GM19351 (cell line): ENCODE data around the gene SMARCD2.
"Not testable (repeated sequence)": the region's sequence is repeated elsewhere in the genome, so short reads cannot be mapped to it uniquely, and the experiment has no call there.

Experiments used
- ATAC-seq: cut with Tn5 transposase; IDR thresholded peaks from one replicate; pipeline ENCODE4 v1.9.1; 2021; ENCODE audit warnings: mild to moderate bottlenecking, moderate library complexity; ENCODE audit not compliant: unreplicated experiment

Gene SMARCD2

GRCh38 chr17:63842540-63843386, at the start of gene SMARCD2:
TSS of gene SMARCD2 (minus strand) at chr17:63842685. CDS start at chr17:63842674, 11 bp downstream.
- ATAC-seq: peak; percentile 73

DNA sequence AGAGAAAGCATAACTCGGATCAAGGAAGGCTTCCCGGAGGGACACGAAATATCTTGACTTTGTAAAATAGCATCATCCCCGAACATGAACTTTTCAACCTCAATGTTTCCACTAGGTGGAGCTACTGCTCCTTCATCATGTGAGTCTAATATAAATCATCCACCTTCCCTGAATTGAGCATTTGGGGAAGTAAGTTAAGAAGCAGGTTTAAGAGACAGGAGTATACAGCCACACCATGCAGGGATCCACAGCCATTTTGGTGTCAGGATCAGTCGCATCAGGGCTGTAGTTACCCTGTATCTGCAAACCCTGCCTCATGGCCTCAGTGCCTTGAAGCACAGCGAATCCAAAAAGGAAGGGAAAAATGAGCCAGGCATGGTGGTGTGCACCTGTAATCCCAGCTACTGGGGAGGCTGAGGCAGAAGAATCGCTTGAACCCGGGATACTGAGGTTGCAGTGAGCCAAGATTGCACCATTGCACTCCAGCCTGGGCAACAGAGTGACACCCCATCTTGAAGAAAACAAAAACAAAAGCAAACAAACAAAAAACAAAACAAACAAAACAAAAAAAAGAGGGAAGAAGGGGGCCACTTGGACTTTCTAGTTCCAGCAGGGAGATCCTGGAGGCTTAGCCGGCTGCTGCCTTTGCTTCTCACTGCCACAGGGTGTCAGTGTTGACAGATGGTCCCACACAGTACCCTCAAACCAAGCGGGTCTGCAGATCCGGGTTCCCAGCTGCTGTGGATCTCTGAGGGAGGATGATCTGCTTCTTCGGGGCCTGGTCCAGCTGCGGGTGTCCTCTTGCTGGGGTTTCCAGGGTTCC, 46.8 kb upstream of the SMARCD2 start:
- ATAC-seq: not testable (repeated sequence)

- ATAC-seq: not testable (repeated sequence)
Measured at GRCh38 chr17:63885119-63885518, 42.6 kb upstream of the SMARCD2 start.

- ATAC-seq: not testable (repeated sequence)
Measured at GRCh38 chr17:63882626-63883126, 40.2 kb upstream of the SMARCD2 start.

DNA sequence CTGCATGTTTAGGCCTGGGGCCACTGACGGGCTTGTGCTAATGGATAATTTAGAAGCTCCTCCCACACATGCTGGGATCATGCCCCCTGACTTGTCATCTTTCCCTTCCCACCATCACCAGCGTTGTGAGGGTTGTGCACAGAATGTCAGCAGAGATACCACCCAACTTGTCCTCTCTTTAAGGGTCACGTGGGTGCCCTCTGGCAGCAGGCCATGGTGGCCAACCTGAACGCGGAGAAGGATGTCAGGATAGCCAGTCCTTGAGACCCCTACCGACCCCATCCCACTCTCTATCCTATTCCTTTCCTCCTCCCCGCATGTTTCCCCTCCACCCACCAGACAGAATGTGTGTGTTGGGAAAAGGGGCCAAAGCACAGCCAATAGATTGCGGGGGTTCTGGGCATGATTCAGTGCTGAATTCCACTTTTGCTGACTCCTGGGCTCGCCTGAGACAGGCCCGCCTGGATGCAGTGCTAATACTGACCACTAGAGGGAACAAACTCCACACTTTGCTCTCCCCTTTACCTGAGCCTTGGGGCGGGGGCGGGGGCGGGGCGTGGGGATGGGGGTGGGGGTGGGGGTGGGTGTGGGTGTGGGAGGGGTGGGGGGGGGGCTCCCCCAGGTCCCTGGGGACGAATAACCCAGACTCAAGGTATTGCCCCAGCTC, 39.6 kb upstream of the SMARCD2 start, which contains the start of gene GH2:
Gene GH2, minus strand, starts transcription at position 10 of the 667 bp plus-strand sequence. CDS start 143 bp downstream, outside the sequence.
- no peak for ATAC-seq

- not testable (repeated sequence) for ATAC-seq
Measured at GRCh38 chr17:63881337-63881736, 38.9 kb upstream of the SMARCD2 start.

DNA sequence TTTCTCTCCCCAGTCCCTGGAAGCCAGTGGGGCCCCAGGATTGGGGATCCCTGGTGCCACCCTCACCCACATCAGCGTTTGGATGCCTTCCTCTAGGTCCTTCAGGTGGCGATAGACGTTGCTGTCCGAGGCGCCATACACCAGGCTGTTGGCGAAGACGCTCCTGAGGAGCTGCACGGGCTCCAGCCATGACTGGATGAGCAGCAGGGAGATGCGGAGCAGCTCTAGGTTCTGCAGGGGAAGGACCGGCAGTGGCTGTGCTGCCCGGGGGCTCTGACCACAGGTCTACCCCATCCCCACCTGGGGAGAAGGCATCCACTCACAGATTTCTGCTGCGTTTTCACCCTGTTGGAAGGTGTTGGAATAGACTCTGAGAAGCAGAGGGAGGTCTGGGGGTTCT, 38.2 kb upstream of the SMARCD2 start:
- ATAC-seq: no peak

GRCh38 chr17:63878413-63878812, 35.9 kb upstream of the SMARCD2 start:
- not testable (repeated sequence) for ATAC-seq

DNA sequence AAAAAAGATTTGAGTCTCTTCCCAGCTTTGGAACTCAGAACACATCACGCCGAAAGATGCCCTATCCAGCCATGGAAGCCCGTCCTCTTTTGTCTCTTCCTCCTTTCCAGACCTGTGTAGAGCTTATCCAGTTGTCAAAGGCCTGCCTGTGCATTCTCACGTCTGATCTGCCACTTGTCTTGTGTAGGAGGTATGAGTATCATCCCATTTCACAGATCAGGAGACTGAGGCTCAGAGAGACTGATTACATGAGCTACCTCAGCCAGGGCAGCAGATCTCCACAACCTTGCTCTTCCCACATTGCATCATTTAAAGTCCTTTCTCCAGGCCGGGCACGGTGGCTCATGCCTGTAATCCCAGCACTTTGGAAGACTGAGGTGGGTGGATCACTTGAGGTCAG, 32.2 kb upstream of the SMARCD2 start:
- not testable (repeated sequence) for ATAC-seq

DNA sequence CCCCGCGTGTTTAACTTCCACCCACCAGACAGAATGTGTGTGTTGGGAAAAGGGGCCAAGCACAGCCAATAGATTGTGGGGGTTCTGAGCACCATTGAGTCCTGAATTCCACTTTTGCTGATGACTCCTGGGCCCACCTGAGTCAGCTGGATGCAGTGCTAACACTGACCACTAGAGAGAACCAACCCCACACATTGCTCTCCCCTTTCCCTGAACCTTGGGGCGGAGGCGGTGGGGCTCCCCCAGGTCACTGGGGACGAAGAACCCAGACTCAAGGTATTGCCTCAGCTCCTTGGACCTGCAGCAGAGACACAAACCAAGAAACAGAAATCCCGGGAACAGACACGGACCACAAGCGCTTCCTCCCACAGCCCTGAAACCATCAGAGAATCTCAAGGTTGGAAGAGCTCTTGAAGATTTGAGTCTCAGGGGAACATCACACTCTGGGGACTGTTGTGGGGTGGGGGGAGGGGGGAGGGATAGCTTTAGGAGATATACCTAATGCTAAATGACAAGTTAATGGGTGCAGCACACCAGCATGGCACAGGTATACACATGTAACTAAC, 31.7 kb upstream of the SMARCD2 start:
- ATAC-seq: not testable (repeated sequence)

DNA sequence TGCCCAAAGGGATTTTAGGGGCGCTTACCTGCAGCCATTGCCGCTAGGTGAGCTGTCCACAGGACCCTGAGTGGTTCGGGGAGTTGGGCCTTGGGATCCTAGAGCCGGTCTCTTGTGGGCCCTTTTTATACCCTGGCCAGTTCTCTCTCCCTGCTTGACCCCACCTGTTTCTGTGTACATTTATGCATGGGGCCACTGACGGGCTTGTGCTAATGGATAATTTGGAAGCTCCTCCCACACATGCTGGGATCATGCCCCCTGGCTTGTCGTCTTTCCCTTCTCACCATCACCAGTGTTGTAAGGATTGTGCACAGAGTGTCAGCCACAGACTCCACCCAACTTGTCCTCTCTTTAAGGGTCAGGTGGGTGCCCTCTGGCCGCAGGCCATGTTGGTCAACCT, 31.1 kb upstream of the SMARCD2 start, which contains the start of gene CSH2:
Gene CSH2, minus strand, starts transcription at position 101 of the 400 bp plus-strand sequence. Its CDS starts 63 bp downstream, at position 38.
- not testable (repeated sequence) for ATAC-seq

DNA sequence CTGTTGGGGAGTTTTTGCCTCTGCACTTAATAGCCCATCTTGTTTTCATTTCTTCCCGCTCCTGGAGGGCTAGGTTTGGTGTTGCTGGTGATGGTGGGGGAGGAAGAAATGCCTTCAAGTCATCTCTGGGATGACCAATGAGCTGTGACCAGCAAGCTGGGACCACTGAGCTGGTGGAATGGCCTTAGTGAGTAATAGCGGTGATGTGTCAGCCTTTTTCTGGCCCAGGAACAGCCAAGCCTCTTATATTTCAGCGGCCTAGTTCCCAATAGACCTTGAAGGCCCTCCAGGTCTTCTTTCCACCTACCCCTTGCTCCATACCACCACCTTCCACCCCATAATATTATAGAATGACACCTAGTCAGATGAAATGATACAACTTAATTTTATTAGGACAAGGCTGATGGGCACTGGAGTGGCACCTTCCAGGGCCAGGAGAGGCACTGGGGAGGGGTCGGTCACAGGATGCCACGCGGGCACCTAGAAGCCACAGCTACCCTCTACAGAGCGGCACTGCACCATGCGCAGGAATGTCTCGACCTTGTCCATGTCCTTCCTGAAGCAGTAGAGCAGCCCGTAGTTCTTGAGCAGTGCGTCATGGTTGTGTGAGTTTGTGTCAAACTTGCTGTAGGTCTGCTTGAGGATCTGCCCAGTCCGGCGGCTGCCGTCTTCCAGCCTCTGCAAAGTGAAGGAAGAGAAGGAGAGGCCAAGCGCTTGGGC, 29.3 kb upstream of the SMARCD2 start:
- ATAC-seq: not testable (repeated sequence)

- not testable (repeated sequence) for ATAC-seq
Measured at GRCh38 chr17:63870292-63870665, 27.8 kb upstream of the SMARCD2 start.

DNA sequence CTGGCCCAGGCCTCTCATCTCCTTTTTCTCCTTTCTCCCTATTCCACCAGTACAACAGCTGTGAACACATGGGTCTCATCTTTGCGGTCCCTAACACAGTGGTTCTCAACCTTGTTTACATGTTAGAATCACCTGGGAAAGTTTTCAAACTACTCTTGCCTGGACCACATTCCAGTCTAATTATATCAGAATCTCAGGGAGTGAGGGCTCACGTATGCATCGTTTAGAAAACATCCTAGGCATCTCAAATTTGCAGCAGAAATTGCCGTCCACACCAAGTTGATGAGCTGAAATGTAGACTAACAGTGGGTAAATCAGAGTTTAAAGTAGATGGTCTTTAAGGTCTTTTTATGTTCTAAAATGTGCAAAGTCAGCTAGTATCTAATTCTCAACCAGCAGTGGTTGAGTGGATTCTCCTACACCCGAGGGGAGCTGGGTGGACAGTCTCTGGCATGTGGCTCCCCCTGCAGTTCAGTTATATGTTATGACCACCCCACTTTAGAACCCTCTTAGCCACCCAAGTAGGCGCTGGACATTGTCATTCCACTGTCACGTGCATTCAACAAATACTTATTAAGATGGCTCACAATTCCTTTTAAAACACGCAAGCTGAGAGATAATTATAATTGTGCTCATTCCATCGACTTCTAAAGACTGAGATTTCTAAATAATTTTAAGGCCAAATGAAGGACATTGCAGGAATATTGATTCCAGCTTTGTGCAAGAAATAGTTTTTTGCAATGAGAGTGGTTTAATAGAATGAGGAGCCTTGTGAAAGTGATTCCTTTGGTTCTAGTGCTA, 27.2 kb upstream of the SMARCD2 start:
- ATAC-seq: not testable (repeated sequence)

- ATAC-seq: not testable (repeated sequence)
Measured at GRCh38 chr17:63866625-63867024, 24.1 kb upstream of the SMARCD2 start.

DNA sequence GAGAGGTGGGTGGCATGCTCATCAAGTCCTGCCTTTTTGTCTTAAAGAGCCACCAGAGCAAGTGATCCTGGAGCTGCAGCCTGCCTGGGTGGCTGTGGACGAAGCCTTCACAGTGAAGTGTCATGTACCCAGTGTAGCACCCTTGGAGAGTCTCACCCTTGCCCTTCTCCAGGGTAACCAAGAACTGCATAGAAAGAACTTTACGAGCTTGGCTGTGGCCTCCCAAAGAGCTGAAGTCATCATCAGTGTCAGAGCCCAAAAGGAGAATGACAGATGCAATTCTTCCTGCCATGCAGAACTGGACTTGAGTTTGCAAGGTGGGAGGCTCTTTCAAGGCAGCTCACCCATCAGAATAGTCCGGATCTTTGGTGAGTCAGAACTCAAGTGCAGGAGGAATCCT, 16.8 kb upstream of the SMARCD2 start:
- ATAC-seq: no peak

DNA sequence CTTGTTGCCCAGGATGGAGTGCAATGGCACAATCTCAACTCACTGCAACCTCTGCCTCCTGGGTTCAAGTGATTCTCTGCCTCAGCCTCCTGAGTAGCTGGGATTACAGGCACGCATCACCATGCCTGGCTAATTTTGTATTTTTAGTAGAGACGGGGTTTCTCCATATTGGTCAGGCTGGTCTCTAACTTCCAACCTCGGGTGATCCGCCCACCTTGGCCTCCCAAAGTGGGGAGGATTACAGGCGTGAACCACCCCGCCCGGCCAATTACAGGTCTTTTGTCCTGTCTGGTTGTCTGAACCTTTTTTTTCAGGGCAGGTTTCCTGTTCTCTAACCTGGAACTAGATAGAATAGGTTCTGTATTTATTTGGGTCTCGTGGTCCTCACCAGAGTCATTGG, 13.9 kb upstream of the SMARCD2 start:
- ATAC-seq: not testable (repeated sequence)

DNA sequence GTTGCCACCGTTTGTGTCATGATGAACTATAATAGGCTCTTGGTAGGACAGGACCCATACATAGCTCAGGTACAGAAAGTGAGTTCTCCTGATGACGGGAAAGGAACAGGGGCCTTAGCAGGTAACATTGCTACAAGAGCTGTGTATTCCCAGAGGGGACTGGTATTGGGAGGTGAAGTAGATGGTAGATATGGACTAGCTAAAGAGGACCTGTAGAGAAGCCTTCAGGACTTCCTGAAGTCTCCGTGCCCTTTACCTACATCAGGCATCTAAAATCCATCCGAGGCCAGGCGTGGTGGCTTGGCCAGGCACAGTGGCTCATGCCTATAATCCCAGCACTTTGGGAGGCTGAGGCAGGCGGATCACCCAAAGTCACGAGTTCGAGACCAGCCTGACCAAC, 12.7 kb upstream of the SMARCD2 start:
- no peak for ATAC-seq

DNA sequence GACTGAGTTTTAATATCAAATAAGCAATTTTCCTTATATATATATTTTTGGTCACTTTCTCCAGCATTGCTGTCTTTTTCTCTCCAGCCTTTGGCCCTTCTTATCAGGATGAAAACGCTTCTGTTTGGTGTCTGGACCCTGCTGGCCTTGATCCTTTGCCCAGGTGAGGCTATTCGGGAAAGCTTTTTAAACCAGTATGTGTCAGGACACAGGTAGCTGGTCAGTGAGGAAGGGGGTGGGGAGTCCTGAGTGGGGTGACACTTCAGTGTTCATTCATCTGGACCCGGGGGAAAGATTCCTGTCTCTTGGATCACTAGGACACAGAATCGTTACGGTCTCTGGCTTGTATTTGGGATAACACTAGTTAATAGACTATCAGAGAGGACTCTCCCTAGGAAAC, 12.2 kb upstream of the SMARCD2 start:
- no peak for ATAC-seq
